Cardiac muscle cell (in vitro differentiated cells and primary cell): ENCODE measurements around the gene DLGAP4. TPM values are rescaled to one million over a fixed set of nuclear protein-coding genes. Genes with fewer than 3 reads are reported as not detected.

Experiments
- DNase-seq, 2 donors: peaks; one replicate each; pipeline versions ENCODE4 v3.0.0 to v3.0.0-alpha.2; 2010 to 2017; ENCODE audit warnings: low read depth in 1 of 2, low spot score in 1 of 2
- H3K27ac ChIP-seq: fragments of 200-600 bp; sonication (generic); 2 replicates; pipeline ENCODE4 v1.5.1; 2016
- H3K27me3 ChIP-seq: fragments of 200-600 bp; sonication (generic); 2 replicates; pipeline ENCODE4 v1.6.0; 2016; ENCODE audit warnings: control low read depth
- H3K36me3 ChIP-seq: fragments of 200-600 bp; sonication (generic); 2 replicates; pipeline ENCODE4 v1.5.1; 2016; ENCODE audit warnings: control low read depth
- H3K4me1 ChIP-seq: fragments of 200-600 bp; sonication (generic); 2 replicates; pipeline ENCODE4 v1.8.1; 2017; ENCODE audit warnings: low read depth, mild to moderate bottlenecking, mixed run types
- H3K4me3 ChIP-seq: fragments of 200-600 bp; sonication (generic); 2 replicates; pipeline ENCODE4 v1.5.1; 2016; ENCODE audit warnings: mild to moderate bottlenecking
- H3K9me3 ChIP-seq: fragments of 200-600 bp; sonication (generic); 2 replicates; pipeline ENCODE4 v1.5.1; 2017; ENCODE audit warnings: low read depth, mild to moderate bottlenecking, control low read depth
- polyA plus RNA-seq: library from polyadenylated mRNA; unstranded; fragments of >200 nt; fragmentation: Nextera tagmentation; extraction: Ambion mirVana; gene quantifications from 2 replicates; pipeline ENCODE4 v1.2.1, GENCODE V29; 2016
- total RNA-seq: library from RNA; depleted of rRNA; stranded (reverse); fragments of >200 nt; gene quantifications from 2 replicates; pipeline ENCODE4 v1.2.3, GENCODE V29; 2016
- TF ChIP-seq, protein P1 (sequence below): IDR thresholded peaks from 2 replicates; pipeline ENCODE4 v1.5.1; 2012; ENCODE audit warnings: low read depth, mild to moderate bottlenecking, low read length

DLGAP4 gene
- total and polyA plus RNA-seq, 2 experiments from 2014 or later = 45.7 to 51.6 TPM

DNA sequence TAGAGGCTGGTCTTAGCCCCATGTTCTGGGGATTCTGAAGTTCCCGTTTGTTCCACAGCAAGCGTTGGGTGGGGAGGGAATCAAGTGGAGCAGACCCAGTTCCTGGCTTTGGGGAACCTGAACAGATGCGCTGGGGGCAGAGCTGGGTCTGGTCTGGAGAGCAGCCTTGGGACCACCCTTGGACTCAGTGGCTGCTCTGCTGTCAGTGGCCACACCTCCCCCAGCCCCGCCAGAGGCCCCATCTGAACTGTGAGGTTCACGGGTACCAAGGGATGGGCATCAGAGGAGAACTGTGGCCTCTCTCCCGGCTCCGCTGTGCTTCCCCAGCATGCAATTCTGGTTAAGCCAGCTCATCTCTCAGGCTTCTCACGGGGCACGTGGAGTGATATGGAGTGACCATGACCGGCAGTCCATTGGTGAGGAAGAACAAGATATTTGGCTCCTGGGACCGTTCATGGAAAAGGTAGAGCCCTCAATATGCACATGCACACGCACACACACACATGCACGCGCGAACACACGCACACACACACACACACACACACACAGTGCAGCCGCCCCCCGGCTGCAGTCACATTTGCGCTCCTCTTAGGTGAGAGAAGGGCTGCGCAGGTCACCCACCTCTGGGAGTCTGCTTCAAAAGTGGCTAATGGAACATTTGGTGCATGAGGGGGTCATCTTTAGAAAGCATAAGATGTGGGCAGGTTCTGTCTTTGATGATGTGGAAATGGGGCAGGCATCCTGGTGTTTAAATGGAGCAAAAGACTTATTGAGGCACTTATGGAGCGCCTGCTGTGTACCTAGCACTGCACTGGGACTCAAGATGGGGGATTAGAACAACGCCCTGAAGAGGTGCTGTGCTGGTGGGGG, 6.0 kb downstream of the DLGAP4 start:
- Histone ChIP-seq H3K9me3 (no peaks in the 10 kb centered on the region), H3K27ac (no peak overlapping the region), H3K4me1 (no peaks in the 10 kb centered on the region), H3K36me3 (no peaks in the 10 kb centered on the region), H3K27me3 (peaks cover 49% of the 10 kb centered on the region), H3K4me3 (no peak overlapping the region)
- TF ChIP-seq, protein P1, sequence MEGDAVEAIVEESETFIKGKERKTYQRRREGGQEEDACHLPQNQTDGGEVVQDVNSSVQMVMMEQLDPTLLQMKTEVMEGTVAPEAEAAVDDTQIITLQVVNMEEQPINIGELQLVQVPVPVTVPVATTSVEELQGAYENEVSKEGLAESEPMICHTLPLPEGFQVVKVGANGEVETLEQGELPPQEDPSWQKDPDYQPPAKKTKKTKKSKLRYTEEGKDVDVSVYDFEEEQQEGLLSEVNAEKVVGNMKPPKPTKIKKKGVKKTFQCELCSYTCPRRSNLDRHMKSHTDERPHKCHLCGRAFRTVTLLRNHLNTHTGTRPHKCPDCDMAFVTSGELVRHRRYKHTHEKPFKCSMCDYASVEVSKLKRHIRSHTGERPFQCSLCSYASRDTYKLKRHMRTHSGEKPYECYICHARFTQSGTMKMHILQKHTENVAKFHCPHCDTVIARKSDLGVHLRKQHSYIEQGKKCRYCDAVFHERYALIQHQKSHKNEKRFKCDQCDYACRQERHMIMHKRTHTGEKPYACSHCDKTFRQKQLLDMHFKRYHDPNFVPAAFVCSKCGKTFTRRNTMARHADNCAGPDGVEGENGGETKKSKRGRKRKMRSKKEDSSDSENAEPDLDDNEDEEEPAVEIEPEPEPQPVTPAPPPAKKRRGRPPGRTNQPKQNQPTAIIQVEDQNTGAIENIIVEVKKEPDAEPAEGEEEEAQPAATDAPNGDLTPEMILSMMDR = no peak
- DNase-seq = no peak

DNA sequence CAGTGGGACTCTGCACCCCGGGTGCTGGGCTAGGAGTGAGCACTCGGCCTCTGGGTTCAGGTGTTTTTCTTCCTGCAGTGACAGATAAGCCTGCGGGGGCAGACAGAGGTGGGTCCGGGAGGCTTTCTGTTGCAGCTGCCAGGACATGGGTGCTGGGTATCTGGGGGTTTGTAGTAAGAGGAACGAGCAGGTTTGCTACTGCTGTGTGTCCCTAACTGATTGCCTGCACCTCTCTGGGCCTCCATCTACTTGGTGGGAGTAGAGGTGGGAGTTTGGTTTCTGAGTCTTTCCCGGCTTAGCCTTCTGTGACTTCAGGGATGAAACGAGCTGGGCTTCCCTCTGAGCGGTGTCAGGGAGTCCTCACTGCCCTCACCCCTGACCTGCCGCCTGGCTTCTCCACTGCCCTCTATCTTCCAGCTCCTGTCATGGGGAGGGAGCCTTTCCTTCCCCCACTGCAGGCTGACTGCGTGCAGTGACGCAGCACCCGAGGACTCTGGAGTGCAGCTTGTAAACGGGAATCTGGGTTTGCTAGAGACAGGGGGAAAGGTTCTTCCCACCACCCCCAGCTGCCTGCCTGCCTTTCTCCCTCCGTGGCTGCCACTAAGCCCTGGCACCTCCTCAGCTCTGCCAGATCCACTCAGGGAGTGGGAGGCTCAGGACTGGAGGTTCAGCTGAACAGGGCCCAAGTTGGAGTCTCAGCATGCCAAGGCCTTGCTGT, 6.7 kb downstream of the DLGAP4 start:
- Histone ChIP-seq H3K27me3 (peaks cover 41% of the 10 kb centered on the region), H3K4me3 (no peak overlapping the region), H3K27ac (no peak overlapping the region), H3K36me3 (no peaks in the 10 kb centered on the region), H3K4me1 (no peaks in the 10 kb centered on the region), H3K9me3 (no peaks in the 10 kb centered on the region)
- DNase-seq = no peak
- TF ChIP-seq, protein P1 = no peak

DNA sequence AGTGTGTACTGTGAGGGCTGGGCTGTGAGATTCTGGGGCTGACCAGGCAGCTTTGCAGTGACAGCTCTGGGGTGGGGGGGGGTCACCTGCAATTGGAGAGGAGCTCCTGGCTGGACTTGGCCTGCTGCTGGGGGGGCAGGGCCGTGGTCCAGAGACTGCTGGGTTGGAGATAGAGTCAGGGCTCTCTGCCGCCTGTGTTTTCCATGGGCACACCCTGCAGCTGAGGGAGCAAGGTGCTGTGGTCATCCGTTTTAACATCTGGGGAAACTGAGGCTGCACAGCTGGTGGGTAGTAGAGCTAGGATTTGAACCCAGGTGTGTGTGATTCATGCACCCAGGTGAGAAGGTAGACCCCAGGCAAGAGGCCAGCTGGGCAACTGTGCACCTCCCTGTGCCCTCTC, 7.3 kb downstream of the DLGAP4 start:
- no peaks in the 10 kb centered on the region for H3K9me3 ChIP-seq
- no peak overlapping the region for H3K4me3 ChIP-seq
- peaks cover 35% of the 10 kb centered on the region for H3K27me3 ChIP-seq
- no peaks in the 10 kb centered on the region for H3K36me3 ChIP-seq
- DNase-seq = no peak
- TF ChIP-seq, protein P1 = no peak
- no peaks in the 10 kb centered on the region for H3K4me1 ChIP-seq
- no peak overlapping the region for H3K27ac ChIP-seq

DNA sequence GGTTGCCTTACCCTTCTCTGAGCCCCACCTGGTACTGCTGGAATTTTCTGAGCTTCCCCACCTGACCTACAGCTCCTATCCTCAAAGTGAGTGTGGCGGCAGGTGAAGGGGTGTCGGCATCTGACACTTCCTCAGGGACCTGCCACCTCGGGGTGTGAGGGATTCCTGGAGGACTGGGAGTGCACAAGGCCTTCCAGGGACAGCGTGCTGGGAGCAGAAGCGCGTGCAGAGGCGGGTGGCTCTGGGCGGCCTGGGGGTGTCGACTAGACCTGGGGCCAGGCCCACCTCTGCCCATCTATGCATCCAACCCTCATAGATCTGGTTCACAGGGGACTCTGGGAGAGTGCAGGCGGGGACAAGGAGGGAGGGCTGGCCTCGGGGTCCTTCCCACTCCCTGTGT, 7.8 kb downstream of the DLGAP4 start:
- TF ChIP-seq, protein P1 = no peak
- Histone ChIP-seq H3K27ac (no peak overlapping the region), H3K9me3 (no peaks in the 10 kb centered on the region), H3K4me3 (no peak overlapping the region), H3K4me1 (no peaks in the 10 kb centered on the region), H3K36me3 (no peaks in the 10 kb centered on the region), H3K27me3 (peaks cover 30% of the 10 kb centered on the region)
- no peak for DNase-seq

DNA sequence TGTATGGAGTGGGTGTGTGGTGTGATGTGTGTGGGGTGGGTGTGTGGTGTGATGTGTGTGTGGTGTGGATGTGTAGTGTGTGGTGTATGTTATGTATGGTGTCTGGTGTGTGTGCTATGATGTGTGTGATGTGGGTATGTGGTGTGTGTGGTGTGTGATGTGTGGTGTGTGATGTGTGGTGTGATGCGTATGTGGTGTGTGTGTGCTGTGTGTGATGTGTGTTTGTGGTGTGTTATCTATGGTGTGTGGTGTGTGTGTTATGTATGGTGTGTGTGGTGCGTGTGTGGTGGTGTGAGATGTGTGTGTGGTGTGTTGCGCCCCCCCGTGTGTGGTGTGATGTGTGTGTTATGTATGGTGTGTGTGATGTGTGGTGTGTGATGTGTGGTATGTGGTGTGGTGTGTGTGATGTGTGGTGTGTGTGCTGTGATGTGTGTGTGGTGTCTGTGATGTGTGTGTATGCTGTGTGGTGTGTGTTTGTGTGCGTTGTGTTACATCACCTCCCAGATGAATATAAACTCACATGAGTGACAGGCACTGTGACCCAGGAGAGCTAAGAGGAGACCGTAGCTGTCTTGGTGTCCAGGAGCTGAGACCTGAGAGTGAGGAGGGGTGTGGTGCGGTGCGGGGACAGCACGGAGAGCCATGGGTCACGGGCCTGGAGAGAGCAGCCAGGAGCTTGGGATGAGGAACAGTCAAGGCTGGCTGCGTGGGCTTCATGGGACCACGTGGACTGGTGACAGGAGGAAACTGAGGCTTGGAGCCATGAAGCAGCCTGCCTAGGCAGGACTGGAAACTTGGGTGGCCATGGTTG, 8.8 kb downstream of the DLGAP4 start:
- Histone ChIP-seq H3K4me1 (no peaks in the 10 kb centered on the region), H3K27me3 (peaks cover 21% of the 10 kb centered on the region), H3K4me3 (no peak overlapping the region), H3K27ac (no peak overlapping the region), H3K9me3 (no peaks in the 10 kb centered on the region), H3K36me3 (no peaks in the 10 kb centered on the region)
- TF ChIP-seq, protein P1 = no peak
- DNase-seq = no peak
